ENCODE data around the gene PERCC1. TPM values are rescaled to one million over a fixed set of nuclear protein-coding genes. Genes with fewer than 3 reads are reported as not detected.

Gene PERCC1
- total and polyA plus RNA-seq, 2 of the 4 experiments (the other 2 are of a cell fraction): not detected

DNA sequence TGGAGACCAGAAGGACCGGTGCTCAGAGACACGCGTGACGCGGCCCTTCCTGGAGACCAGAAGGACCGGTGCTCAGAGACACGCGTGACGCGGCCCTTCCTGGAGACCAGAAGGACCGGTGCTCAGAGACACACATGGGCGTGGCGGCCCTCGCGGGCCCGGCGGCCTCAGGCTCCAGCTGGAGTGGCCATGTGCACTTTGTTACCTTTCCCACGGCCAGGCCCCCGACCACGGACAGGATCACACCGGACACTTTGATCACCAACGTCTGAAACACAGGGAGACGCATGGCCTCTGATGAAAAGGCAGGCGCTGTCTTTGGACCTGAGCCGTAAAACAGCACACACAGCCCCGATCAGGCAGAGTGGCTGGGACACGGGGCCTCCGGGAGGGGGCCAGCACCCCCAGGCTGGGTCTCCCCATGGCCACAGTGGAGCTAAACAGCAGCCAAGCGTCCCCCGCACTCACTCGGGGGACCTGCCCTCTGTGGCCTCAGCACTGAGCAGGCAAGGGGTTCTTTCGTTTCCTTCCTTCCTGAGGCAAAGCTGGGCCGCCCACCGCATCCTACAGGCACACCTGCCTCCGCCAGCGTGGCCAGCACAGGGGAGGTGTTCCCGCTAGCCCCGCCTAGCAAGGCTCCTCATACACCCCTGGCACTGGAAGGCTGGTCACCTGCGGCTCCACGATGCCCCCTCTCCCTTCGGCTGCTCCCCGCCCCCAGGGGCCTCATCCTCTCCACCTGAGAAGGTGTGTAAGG lies 26.8 kb downstream of the PERCC1 start:
- H3K27ac ChIP-seq (ENCODE audit: insufficient read depth, low read length): no peak overlapping the region
- TF ChIP-seq MXI1 (IDR thresholded peaks at IDR 0.05; ENCODE audit: borderline replicate concordance, low read depth, low read length) (no peak), NFE2L2 (IDR thresholded peaks at IDR 0.05; ENCODE audit: low read depth, low read length) (no peak), RAD21 (IDR thresholded peaks at IDR 0.05; ENCODE audit: low read length) (no peak), POLR2A (IDR thresholded peaks at IDR 0.05; ENCODE audit: low read depth, low read length) (no peak), RFX5 (IDR thresholded peaks at IDR 0.05; ENCODE audit: low read depth, low read length) (no peak), FOS (IDR thresholded peaks at IDR 0.05; ENCODE audit: low read depth, low read length) (no peak), SMC3 (IDR thresholded peaks at IDR 0.05; ENCODE audit: low read depth, low read length) (no peak), BHLHE40 (IDR thresholded peaks at IDR 0.05; ENCODE audit: low read depth, low read length) (no peak), CHD1 (IDR thresholded peaks at IDR 0.05; ENCODE audit: low read depth, low read length) (no peak), MAZ (IDR thresholded peaks at IDR 0.05; ENCODE audit: borderline replicate concordance, low read depth, low read length) (no peak), MAFK (IDR thresholded peaks at IDR 0.05; ENCODE audit: low read depth, low read length) (no peak), RCOR1 (IDR thresholded peaks at IDR 0.05; ENCODE audit: insufficient replicate concordance, low read length) (no peak)
- TF ChIP-seq, protein P1, sequence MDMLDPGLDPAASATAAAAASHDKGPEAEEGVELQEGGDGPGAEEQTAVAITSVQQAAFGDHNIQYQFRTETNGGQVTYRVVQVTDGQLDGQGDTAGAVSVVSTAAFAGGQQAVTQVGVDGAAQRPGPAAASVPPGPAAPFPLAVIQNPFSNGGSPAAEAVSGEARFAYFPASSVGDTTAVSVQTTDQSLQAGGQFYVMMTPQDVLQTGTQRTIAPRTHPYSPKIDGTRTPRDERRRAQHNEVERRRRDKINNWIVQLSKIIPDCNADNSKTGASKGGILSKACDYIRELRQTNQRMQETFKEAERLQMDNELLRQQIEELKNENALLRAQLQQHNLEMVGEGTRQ (IDR thresholded peaks at IDR 0.05; ENCODE audit: low read depth, low read length): no peak
- TF ChIP-seq, protein P2, sequence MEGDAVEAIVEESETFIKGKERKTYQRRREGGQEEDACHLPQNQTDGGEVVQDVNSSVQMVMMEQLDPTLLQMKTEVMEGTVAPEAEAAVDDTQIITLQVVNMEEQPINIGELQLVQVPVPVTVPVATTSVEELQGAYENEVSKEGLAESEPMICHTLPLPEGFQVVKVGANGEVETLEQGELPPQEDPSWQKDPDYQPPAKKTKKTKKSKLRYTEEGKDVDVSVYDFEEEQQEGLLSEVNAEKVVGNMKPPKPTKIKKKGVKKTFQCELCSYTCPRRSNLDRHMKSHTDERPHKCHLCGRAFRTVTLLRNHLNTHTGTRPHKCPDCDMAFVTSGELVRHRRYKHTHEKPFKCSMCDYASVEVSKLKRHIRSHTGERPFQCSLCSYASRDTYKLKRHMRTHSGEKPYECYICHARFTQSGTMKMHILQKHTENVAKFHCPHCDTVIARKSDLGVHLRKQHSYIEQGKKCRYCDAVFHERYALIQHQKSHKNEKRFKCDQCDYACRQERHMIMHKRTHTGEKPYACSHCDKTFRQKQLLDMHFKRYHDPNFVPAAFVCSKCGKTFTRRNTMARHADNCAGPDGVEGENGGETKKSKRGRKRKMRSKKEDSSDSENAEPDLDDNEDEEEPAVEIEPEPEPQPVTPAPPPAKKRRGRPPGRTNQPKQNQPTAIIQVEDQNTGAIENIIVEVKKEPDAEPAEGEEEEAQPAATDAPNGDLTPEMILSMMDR (conservative IDR thresholded peaks at IDR 0.05; ENCODE audit: low read depth, low read length): no peak
- TF ChIP-seq, protein P3, sequence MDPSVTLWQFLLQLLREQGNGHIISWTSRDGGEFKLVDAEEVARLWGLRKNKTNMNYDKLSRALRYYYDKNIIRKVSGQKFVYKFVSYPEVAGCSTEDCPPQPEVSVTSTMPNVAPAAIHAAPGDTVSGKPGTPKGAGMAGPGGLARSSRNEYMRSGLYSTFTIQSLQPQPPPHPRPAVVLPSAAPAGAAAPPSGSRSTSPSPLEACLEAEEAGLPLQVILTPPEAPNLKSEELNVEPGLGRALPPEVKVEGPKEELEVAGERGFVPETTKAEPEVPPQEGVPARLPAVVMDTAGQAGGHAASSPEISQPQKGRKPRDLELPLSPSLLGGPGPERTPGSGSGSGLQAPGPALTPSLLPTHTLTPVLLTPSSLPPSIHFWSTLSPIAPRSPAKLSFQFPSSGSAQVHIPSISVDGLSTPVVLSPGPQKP (IDR thresholded peaks at IDR 0.05; ENCODE audit: borderline replicate concordance, low read depth, low read length): no peak
- no peak overlapping the region for H2AK5ac ChIP-seq (ENCODE audit: low read depth, low read length)
- H4K5ac ChIP-seq (ENCODE audit: low read depth, low read length): no peak overlapping the region
- no peak overlapping the region for H2BK15ac ChIP-seq (ENCODE audit: low read depth, low read length)
- WGBS, 2 experiments (ENCODE audit: extremely low coverage in 2 of 2, insufficient read length in 1 of 2): 96% methylated on average over 21 of the region's 42 CpGs; no CpG with 5 or more reads in 1 of the 2 experiments
- no peak overlapping the region for H2AFZ ChIP-seq (replicated peaks; ENCODE audit: low read length, poor library complexity)
- H3K27me3 ChIP-seq (ENCODE audit: control insufficient read depth, insufficient read depth, low read length): no peaks in the 10 kb centered on the region
- ChIA-PET CTCF (no interaction called here), POLR2A (ENCODE audit: unreplicated experiment) (no interaction called here)
- no peak overlapping the region for H2BK5ac ChIP-seq (ENCODE audit: low read depth, low read length, poor library complexity, severe bottlenecking)
- H3K4ac ChIP-seq (ENCODE audit: low read depth, low read length): no peak overlapping the region
- in situ Hi-C loops (cut with MboI; ENCODE audit: low sequenced_read_pairs): no loop called here
- no peak overlapping the region for H3K56ac ChIP-seq (ENCODE audit: extremely low read depth, insufficient read depth, low read length)
- no peak overlapping the region for H2BK20ac ChIP-seq (ENCODE audit: low read depth, low read length)
- intact Hi-C loops (cut with micrococcal nuclease): no loop called here
- no TSS peak for BruUV-seq (replicated peaks)
- no peak overlapping the region for H3K4me3 ChIP-seq (ENCODE audit: insufficient read depth, low read depth, low read length)
- H4K8ac ChIP-seq (ENCODE audit: low read depth in 2 of 2, low read length in 2 of 2): no peak overlapping the region
- no peak overlapping the region for H3K23ac ChIP-seq (ENCODE audit: low read depth, low read length)
- DNase-seq: no peak
- H3K9me1 ChIP-seq (ENCODE audit: insufficient read depth, low read length): no peaks in the 10 kb centered on the region
- dilution Hi-C loops (cut with HindIII; ENCODE audit: low sequenced_read_pairs, unreplicated experiment): no loop called here
- no peaks in the 10 kb centered on the region for H3K4me1 ChIP-seq (ENCODE audit: control insufficient read depth, insufficient read depth, low read length)
- H3K4me2 ChIP-seq (ENCODE audit: low read depth, low read length): no peak overlapping the region
- no peak for ATAC-seq (ENCODE audit: low read depth)
- H3K36me3 ChIP-seq (ENCODE audit: control insufficient read depth, insufficient read depth, low read length): peaks cover 49% of the 10 kb centered on the region
- no peak overlapping the region for H2BK120ac ChIP-seq (ENCODE audit: low read depth, low read length)
- no peak overlapping the region for H2AK9ac ChIP-seq (replicated peaks; ENCODE audit: low read depth, low read length, poor library complexity)
- H3K14ac ChIP-seq (replicated peaks; ENCODE audit: low read depth, low read length): no peak overlapping the region
- H3K79me1 ChIP-seq (ENCODE audit: low read depth in 1 of 2, low read length in 2 of 2): peaks cover 0 to 4% of the 10 kb centered on the region in 2 experiments; a peak in 1 of 4 replicates
- no peaks in the 10 kb centered on the region for H4K20me1 ChIP-seq (ENCODE audit: insufficient read depth, low read length)
- H3K18ac ChIP-seq (ENCODE audit: low read depth, low read length): no peak overlapping the region
- no peak overlapping the region for H3K9ac ChIP-seq (ENCODE audit: low read depth, low read length)
- no peak overlapping the region for H4K91ac ChIP-seq (ENCODE audit: insufficient read depth, low read depth, low read length)
- no peaks in the 10 kb centered on the region for H3K9me3 ChIP-seq (ENCODE audit: control insufficient read depth, insufficient read depth, low read length)

Measured in IMR-90 (cell line).